PC-9 (cell line): ENCODE measurements around the gene KCNH3. TPM values are rescaled to one million over a fixed set of nuclear protein-coding genes. Genes with fewer than 3 reads are reported as not detected.

ENCODE experiments used
- BruUV-seq: library from RNA; stranded (reverse); fragments of 400-500 nt; replicated peaks from 2 replicates; lab custom pipeline; 2021; lab: Mats Ljungman, UMichigan
- CTCF ChIA-PET: fragments of 300-600 bp; sonication (Branson Sonifier 250); formaldehyde crosslinking; loops from one replicate; lab custom pipeline; 2022; ENCODE audit warnings: antibody characterized with exemption; lab: Charles Lee
- POLR2A ChIA-PET: fragments of 300-600 bp; sonication (Branson Sonifier 250); formaldehyde crosslinking; loops from one replicate; lab custom pipeline; 2022; ENCODE audit warnings: antibody characterized with exemption; ENCODE audit not compliant: unreplicated experiment; lab: Charles Lee
- DNase-seq, 2 experiments: peaks; one replicate each; pipeline versions ENCODE4 v3.0.0 to v3.0.0-alpha.2; 2015 to 2022; ENCODE audit warnings: mixed read lengths in 1 of 2
- H2AFZ ChIP-seq: fragments of 200-600 bp; sonication (generic); 2 replicates; pipeline ENCODE4 v1.8.1; 2017; ENCODE audit warnings: antibody characterized with exemption
- H3F3A ChIP-seq: fragments of 200-600 bp; sonication (generic); 2 replicates; pipeline ENCODE4 v1.8.1; 2017; ENCODE audit warnings: antibody characterized with exemption, mild to moderate bottlenecking, low read depth; ENCODE audit not compliant: insufficient read depth
- H3K27ac ChIP-seq: fragments of 200-600 bp; sonication (generic); 2 replicates; pipeline ENCODE4 v1.6.1; 2016; ENCODE audit warnings: mixed run types
- H3K27me3 ChIP-seq: fragments of 200-600 bp; sonication (generic); 2 replicates; pipeline ENCODE4 v1.6.1; 2016; ENCODE audit warnings: low read depth, mixed run types; ENCODE audit not compliant: insufficient read depth
- H3K36me3 ChIP-seq: fragments of 200-600 bp; sonication (generic); 2 replicates; pipeline ENCODE4 v1.6.1; 2016; ENCODE audit warnings: low read depth, mixed run types
- H3K4me1 ChIP-seq: fragments of 200-600 bp; sonication (generic); replicated peaks from 2 replicates; pipeline ENCODE4 v1.6.1; 2016; ENCODE audit warnings: mixed run types; ENCODE audit not compliant: insufficient read depth
- H3K4me2 ChIP-seq: fragments of 200-600 bp; sonication (generic); 2 replicates; pipeline ENCODE4 v1.6.1; 2017; ENCODE audit warnings: mixed run types
- H3K4me3 ChIP-seq: fragments of 200-600 bp; sonication (generic); 2 replicates; pipeline ENCODE4 v1.6.1; 2016; ENCODE audit warnings: mixed run types
- H3K79me2 ChIP-seq: fragments of 200-600 bp; sonication (generic); 2 replicates; pipeline ENCODE4 v1.6.1; 2017; ENCODE audit warnings: low read depth, mixed run types
- H3K9me2 ChIP-seq: fragments of 200-600 bp; sonication (generic); 2 replicates; pipeline ENCODE4 v1.8.1; 2017; ENCODE audit warnings: mild to moderate bottlenecking; ENCODE audit not compliant: insufficient read depth
- H3K9me3 ChIP-seq: fragments of 200-600 bp; sonication (generic); 2 replicates; pipeline ENCODE4 v1.8.1; 2016; ENCODE audit warnings: low read depth; ENCODE audit not compliant: insufficient read depth
- H4K20me1 ChIP-seq: fragments of 200-600 bp; sonication (generic); 2 replicates; pipeline ENCODE4 v1.8.1; 2017; ENCODE audit not compliant: insufficient read depth
- CTCF ChIP-seq: fragments of 200-600 bp; sonication (generic); conservative IDR thresholded peaks from 2 replicates; pipeline ENCODE4 v1.6.1; 2017; ENCODE audit warnings: mixed run types, antibody characterized with exemption, mild to moderate bottlenecking, moderate library complexity
- EZH2 ChIP-seq: fragments of 200-600 bp; sonication (generic); IDR thresholded peaks from 2 replicates; pipeline ENCODE4 v1.8.0; 2017; ENCODE audit warnings: antibody characterized with exemption, low read depth
- intact Hi-C: fragments of 100-400 bp; cut with micrococcal nuclease; formaldehyde crosslinking; loops from one replicate; pipeline ENCODE4 v1.10.0; 2022; ENCODE audit not compliant: unreplicated experiment
- total RNA-seq: library from RNA; stranded (reverse); gene quantifications from 2 replicates; pipeline ENCODE4 v1.2.3, GENCODE V29; 2021

KCNH3 gene
- total RNA-seq, 1 experiment from 2014 or later = not detected

DNA sequence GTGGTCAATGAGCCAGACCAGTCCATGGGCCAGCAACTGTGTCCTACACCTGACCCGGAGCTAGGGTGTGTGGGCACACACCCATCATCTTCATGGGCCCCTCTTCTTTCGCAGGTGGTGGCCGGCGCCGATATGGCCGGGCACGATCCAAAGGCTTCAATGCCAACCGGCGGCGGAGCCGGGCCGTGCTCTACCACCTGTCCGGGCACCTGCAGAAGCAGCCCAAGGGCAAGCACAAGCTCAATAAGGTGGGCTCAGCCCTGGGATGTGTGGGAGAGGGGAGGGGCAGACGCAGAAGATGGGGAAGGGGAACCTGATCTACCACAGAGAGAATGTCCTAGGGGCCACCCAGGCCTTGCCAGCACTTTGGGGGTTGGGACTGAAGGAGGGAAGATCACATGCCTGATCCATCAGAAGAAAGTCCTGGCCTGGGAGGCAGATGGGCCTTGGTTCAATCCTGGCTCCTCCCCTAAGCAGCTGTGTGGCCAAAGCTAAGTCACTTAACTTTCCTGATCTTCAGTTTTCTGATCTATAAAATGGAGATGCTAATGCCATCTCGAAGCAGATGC lies 3.8 kb downstream of the KCNH3 start:
- POLR2A ChIA-PET = no interaction called here
- no peak overlapping the region for H3K27ac ChIP-seq
- no peaks in the 10 kb centered on the region for H3K9me3 ChIP-seq
- peaks cover 5% of the 10 kb centered on the region; the same call in 1 of the 2 replicates for H3F3A ChIP-seq
- H3K27me3 ChIP-seq = peaks cover 15% of the 10 kb centered on the region
- peaks cover 16% of the 10 kb centered on the region for H3K4me1 ChIP-seq
- no peak overlapping the region for H2AFZ ChIP-seq
- H3K9me2 ChIP-seq = no peaks in the 10 kb centered on the region
- no TSS peak for BruUV-seq
- no peak overlapping the region for H3K4me2 ChIP-seq
- H4K20me1 ChIP-seq = no peaks in the 10 kb centered on the region
- no peaks in the 10 kb centered on the region for H3K79me2 ChIP-seq
- TF ChIP-seq EZH2 (no peak), CTCF (no peak)
- intact Hi-C loops = no loop called here
- CTCF ChIA-PET = interaction anchor here (0.6 to 0.7 kb wide), 2 partner anchors 11 to 34 kb away, joined by 3 to 4 read pairs; no protein-coding TSS in a partner anchor
- H3K4me3 ChIP-seq = no peak overlapping the region
- no peak for DNase-seq
- H3K36me3 ChIP-seq = no peaks in the 10 kb centered on the region

- H3K79me2 ChIP-seq = no peaks in the 10 kb centered on the region
- no peak overlapping the region for H2AFZ ChIP-seq
- no peak for DNase-seq
- H3K9me3 ChIP-seq = no peaks in the 10 kb centered on the region
- TF ChIP-seq EZH2 (no peak), CTCF (no peak)
- intact Hi-C loops = no loop called here
- BruUV-seq = no TSS peak
- H3F3A ChIP-seq = peaks cover 5% of the 10 kb centered on the region; the same call in 1 of the 2 replicates
- no peaks in the 10 kb centered on the region for H4K20me1 ChIP-seq
- H3K4me2 ChIP-seq = no peak overlapping the region
- no peak overlapping the region for H3K4me3 ChIP-seq
- H3K27ac ChIP-seq = no peak overlapping the region
- H3K36me3 ChIP-seq = no peaks in the 10 kb centered on the region
- no peaks in the 10 kb centered on the region for H3K9me2 ChIP-seq
- ChIA-PET POLR2A (interaction anchor here (0.7 kb wide), 1 partner anchor 282 kb away, joined by 7 read pairs; no protein-coding TSS in a partner anchor), CTCF (no interaction called here)
- H3K27me3 ChIP-seq = peaks cover 8% of the 10 kb centered on the region
- H3K4me1 ChIP-seq = peaks cover 12% of the 10 kb centered on the region
These were observed 4.5 kb downstream of the KCNH3 start for GRCh38 chr12:49543221-49543913.

- intact Hi-C loops = no loop called here
- BruUV-seq = no TSS peak
- no peak overlapping the region for H3K27ac ChIP-seq
- peaks cover 5% of the 10 kb centered on the region; the same call in 1 of the 2 replicates for H3F3A ChIP-seq
- no peak for DNase-seq
- H3K4me1 ChIP-seq = peaks cover 11% of the 10 kb centered on the region
- H2AFZ ChIP-seq = no peak overlapping the region
- H3K36me3 ChIP-seq = no peaks in the 10 kb centered on the region
- H3K9me2 ChIP-seq = no peaks in the 10 kb centered on the region
- no peak overlapping the region for H3K4me3 ChIP-seq
- no peaks in the 10 kb centered on the region for H3K9me3 ChIP-seq
- H4K20me1 ChIP-seq = no peaks in the 10 kb centered on the region
- no peak for TF ChIP-seq EZH2
- TF ChIP-seq CTCF = no peak
- H3K27me3 ChIP-seq = peaks cover 7% of the 10 kb centered on the region
- ChIA-PET CTCF (no interaction called here), POLR2A (interaction anchor here (0.6 to 0.7 kb wide), 2 partner anchors 89 to 283 kb away, joined by 7 to 8 read pairs; no protein-coding TSS in a partner anchor)
- H3K79me2 ChIP-seq = no peaks in the 10 kb centered on the region
- no peak overlapping the region for H3K4me2 ChIP-seq
These were observed 5.3 kb downstream of the KCNH3 start for GRCh38 chr12:49543914-49544815.
